Body of pancreas (tissue), 4 donors: ENCODE data around the gene DMD. TPM values are rescaled to one million over a fixed set of nuclear protein-coding genes. Genes with fewer than 3 reads are reported as not detected.

Experiments
- ATAC-seq: fragments of 150-250 bp; one replicate; pipeline ENCODE4 v1.9.1; 2016
- DNase-seq, 4 donors: peaks; one replicate each; pipeline ENCODE4 v3.0.0-alpha.2; 2019
- H3K27ac ChIP-seq, 4 donors: fragments of 200-600 bp; sonication (generic); 1 replicate in 3 of 4; 2 replicates in 1 of 4; pipeline versions ENCODE4 v1.5.1 to v1.6.1; 2016 to 2019; ENCODE audit warnings: mild to moderate bottlenecking in 1 of 4, mixed read lengths in 1 of 4, moderate library complexity in 1 of 4
- H3K27me3 ChIP-seq, 2 donors: fragments of 200-600 bp; sonication (generic); one replicate each; pipeline ENCODE4 v1.6.0; 2016; ENCODE audit warnings: mild to moderate bottlenecking in 1 of 2
- H3K36me3 ChIP-seq, 2 donors: fragments of 200-600 bp; sonication (generic); replicated peaks in 1 of 2; 2 replicates each; pipeline ENCODE4 v1.5.1; 2016; ENCODE audit warnings: low read depth in 2 of 2; ENCODE audit not compliant: insufficient read depth in 1 of 2
- H3K4me1 ChIP-seq: fragments of 200-600 bp; sonication (generic); one replicate; pipeline ENCODE4 v1.6.0; 2016
- H3K4me3 ChIP-seq, 2 donors: fragments of 200-600 bp; sonication (generic); 1 replicate in 1 of 2; 2 replicates in 1 of 2; pipeline ENCODE4 v1.5.1; 2016 to 2019
- H3K9me3 ChIP-seq, 3 donors: fragments of 200-600 bp; sonication (generic); 1 replicate in 2 of 3; 2 replicates in 1 of 3; pipeline ENCODE4 v1.5.1; 2016
- CTCF ChIP-seq, 7 experiments: fragments of 450-650 bp in 4 of 7; fragments of 200-600 bp in 3 of 7; sonication (generic) in 3 of 7; IDR thresholded peaks; one replicate each; pipeline ENCODE4 v1.5.1; 2016 to 2019; ENCODE audit warnings: antibody characterized with exemption in 7 of 7
- POLR2A ChIP-seq, 3 donors: fragments of 450-650 bp; IDR thresholded peaks; one replicate each; pipeline ENCODE4 v1.6.1; 2016; ENCODE audit warnings: antibody characterized with exemption in 3 of 3, mild to moderate bottlenecking in 2 of 3
- WGBS, 2 donors: methylation state at CpG; one replicate each; pipeline ENCODE4 v1.1.5; 2017; 5-methylcytosine and 5-hydroxymethylcytosine counted together
- intact Hi-C: fragments of 100-400 bp; cut with DNase I; formaldehyde crosslinking; loops from one replicate; pipeline ENCODE4 v1.15.1; 2023
- total RNA-seq, 2 donors: library from RNA; depleted of rRNA; stranded (reverse); fragments of >200 nt; gene quantifications; one replicate each; pipeline ENCODE4 v1.1.0, GENCODE V29; 2016

The DMD gene
- total RNA-seq, 2 donors from 2014 or later: 28.5 to 38.6 TPM

- no peaks in the 10 kb centered on the region for H3K36me3 ChIP-seq
- WGBS, 2 donors: 82 to 89% methylated on average over 6 of the region's 6 CpGs
- no peaks in the 10 kb centered on the region for H3K9me3 ChIP-seq
- no peak for ATAC-seq
- intact Hi-C loops: no loop called here
- H3K27me3 ChIP-seq: no peaks in the 10 kb centered on the region
- H3K4me3 ChIP-seq: no peak overlapping the region
- H3K4me1 ChIP-seq: no peaks in the 10 kb centered on the region
- TF ChIP-seq CTCF (IDR thresholded peaks at IDR 0.05): no peak
- no peak for TF ChIP-seq POLR2A (IDR thresholded peaks at IDR 0.05)
- DNase-seq: no peak
- H3K27ac ChIP-seq: no peak overlapping the region
Observed at GRCh38 chrX:31110657-31111056, 2100.7 kb downstream of the DMD start.

GRCh38 chrX:31099536-31100090 is 2111.7 kb downstream of the DMD start:
- 80 to 94% methylated on average over 1 to 2 of the region's 2 CpGs for WGBS, 2 donors
- Histone ChIP-seq H3K4me1 (no peaks in the 10 kb centered on the region), H3K27ac (no peak overlapping the region), H3K4me3 (no peak overlapping the region), H3K27me3 (no peaks in the 10 kb centered on the region), H3K9me3 (no peaks in the 10 kb centered on the region), H3K36me3 (no peaks in the 10 kb centered on the region)
- DNase-seq (no peak), ATAC-seq (no peak)
- TF ChIP-seq CTCF (IDR thresholded peaks at IDR 0.05) (no peak), POLR2A (IDR thresholded peaks at IDR 0.05) (no peak)
- intact Hi-C loops: no loop called here

- Histone ChIP-seq H3K27ac (no peak overlapping the region), H3K9me3 (no peaks in the 10 kb centered on the region), H3K4me1 (no peaks in the 10 kb centered on the region), H3K27me3 (no peaks in the 10 kb centered on the region), H3K4me3 (no peak overlapping the region), H3K36me3 (no peaks in the 10 kb centered on the region)
- no peak for ATAC-seq
- 72 to 80% methylated on average over 3 of the region's 3 CpGs for whole genome bisulfite sequencing, 2 donors
- no peak for TF ChIP-seq POLR2A (IDR thresholded peaks at IDR 0.05)
- TF ChIP-seq CTCF (IDR thresholded peaks at IDR 0.05): no peak
- DNase-seq: no peak
- intact Hi-C loops: no loop called here
Observed at GRCh38 chrX:31098079-31098478, 2113.3 kb downstream of the DMD start.

GRCh38 chrX:31093639-31093975 is 2117.7 kb downstream of the DMD start:
- intact Hi-C loops: no loop called here
- no peak for ATAC-seq
- WGBS, 2 donors: 100% methylated on average over 1 to 4 of the region's 4 CpGs

More at GRCh38 chrX:31093639-31093975, 2117.7 kb downstream of the DMD start:
- Histone ChIP-seq H3K9me3 (no peaks in the 10 kb centered on the region), H3K27me3 (no peaks in the 10 kb centered on the region), H3K4me3 (no peak overlapping the region), H3K27ac (no peak overlapping the region), H3K36me3 (no peaks in the 10 kb centered on the region), H3K4me1 (no peaks in the 10 kb centered on the region)
- TF ChIP-seq CTCF (IDR thresholded peaks at IDR 0.05): no peak
- TF ChIP-seq POLR2A (IDR thresholded peaks at IDR 0.05): no peak
- no peak for DNase-seq
